HFFc6 (cell line): ENCODE measurements around the gene GALNT17. TPM values are rescaled to one million over a fixed set of nuclear protein-coding genes. Genes with fewer than 3 reads are reported as not detected.

ENCODE experiments used
- DNase-seq: peaks from one replicate; pipeline ENCODE4 v3.0.0-alpha.2; 2018
- H3K27ac Mint-ChIP-seq: 2 replicates; pipeline ENCODE4 v1.8.0; 2020; ENCODE audit warnings: mild to moderate bottlenecking, mixed read lengths
- H3K27me3 Mint-ChIP-seq: 2 replicates; pipeline ENCODE4 v1.8.0; 2021; ENCODE audit warnings: mild to moderate bottlenecking, moderate library complexity, mixed read lengths; ENCODE audit not compliant: insufficient read depth
- H3K36me3 Mint-ChIP-seq: 2 replicates; pipeline ENCODE4 v1.8.0; 2021; ENCODE audit warnings: low read depth, mixed read lengths
- H3K4me1 Mint-ChIP-seq: 2 replicates; pipeline ENCODE4 v1.8.0; 2020; ENCODE audit warnings: low read depth, mixed read lengths
- H3K4me3 Mint-ChIP-seq: 2 replicates; pipeline ENCODE4 v1.8.0; 2020; ENCODE audit warnings: mild to moderate bottlenecking, moderate library complexity, mixed read lengths
- H3K9me3 Mint-ChIP-seq: 2 replicates; pipeline ENCODE4 v1.8.0; 2020; ENCODE audit warnings: mild to moderate bottlenecking, mixed read lengths
- total RNA-seq, 6 experiments: library from RNA; stranded (reverse); fragmentation: NEBNext Ultra II Directional; extraction: Animal tissue kit (Norgen Biotek cat#: 25700); gene quantifications; 2 replicates in 1 of 6; 3 replicates in 5 of 6; pipeline ENCODE4 v1.2.3, GENCODE V29; 2021
- TF ChIP-seq, protein P1 (sequence below): fragments of 200-600 bp; sonication (generic); IDR thresholded peaks from 2 replicates; pipeline ENCODE4 v1.5.0; 2021; ENCODE audit warnings: antibody characterized with exemption, mild to moderate bottlenecking

Gene GALNT17
- total RNA-seq, 6 experiments from 2014 or later, result not detected

DNA sequence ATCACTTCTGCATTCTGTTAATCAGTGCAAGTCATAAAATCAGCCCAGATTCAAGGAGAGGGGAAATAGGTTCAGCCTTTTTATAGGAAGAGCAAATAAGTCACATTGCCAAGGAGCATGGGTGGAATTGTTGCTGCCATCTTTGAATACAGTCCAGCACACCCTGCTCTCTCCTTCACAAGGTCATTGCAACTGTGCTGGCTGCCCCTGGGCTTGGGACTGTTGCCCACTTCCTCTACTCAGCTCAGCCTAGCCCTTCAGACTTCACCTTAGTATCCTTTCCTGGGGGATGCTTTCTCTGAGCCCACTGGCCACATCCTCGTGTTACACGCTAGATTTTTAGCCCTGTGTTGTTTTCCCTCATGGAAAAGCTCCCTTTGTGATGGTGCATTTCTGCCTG, 527.7 kb downstream of the GALNT17 start:
- H3K9me3 Mint-ChIP-seq, result peaks cover 64% of the 10 kb centered on the region
- H3K27ac Mint-ChIP-seq, result no peak overlapping the region

DNA sequence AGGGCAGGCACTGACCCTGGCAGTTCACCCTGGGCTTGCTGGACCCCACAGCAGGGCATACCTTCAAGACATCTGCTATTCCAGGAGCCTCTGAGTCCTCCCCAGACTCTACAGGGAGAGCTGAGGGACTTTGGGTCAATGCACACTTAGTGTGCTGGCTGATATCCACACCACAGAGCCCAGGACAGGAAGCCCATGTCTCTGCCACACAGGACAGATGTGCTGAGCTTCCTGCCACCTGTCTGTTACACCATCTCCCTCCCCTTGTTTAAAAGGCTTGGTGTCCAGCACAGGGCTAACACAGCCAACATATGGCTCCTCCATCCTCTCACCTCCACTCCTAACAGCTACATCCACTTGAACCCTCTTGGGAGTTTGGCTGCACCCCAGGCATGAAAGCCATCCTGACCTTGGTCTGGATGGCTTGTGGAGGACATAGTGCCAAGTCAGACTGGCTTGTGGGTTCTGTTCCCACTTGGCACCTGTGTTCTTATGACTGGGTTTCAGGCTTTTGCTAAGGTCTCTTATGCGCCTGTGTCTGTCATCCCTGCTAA, 529.8 kb downstream of the GALNT17 start:
- Mint-ChIP-seq H3K9me3 (peaks cover 50% of the 10 kb centered on the region), H3K4me1 (no peaks in the 10 kb centered on the region), H3K36me3 (no peaks in the 10 kb centered on the region), H3K27ac (no peak overlapping the region), H3K27me3 (no peaks in the 10 kb centered on the region), H3K4me3 (no peak overlapping the region)
- DNase-seq, result no peak
- TF ChIP-seq, protein P1, sequence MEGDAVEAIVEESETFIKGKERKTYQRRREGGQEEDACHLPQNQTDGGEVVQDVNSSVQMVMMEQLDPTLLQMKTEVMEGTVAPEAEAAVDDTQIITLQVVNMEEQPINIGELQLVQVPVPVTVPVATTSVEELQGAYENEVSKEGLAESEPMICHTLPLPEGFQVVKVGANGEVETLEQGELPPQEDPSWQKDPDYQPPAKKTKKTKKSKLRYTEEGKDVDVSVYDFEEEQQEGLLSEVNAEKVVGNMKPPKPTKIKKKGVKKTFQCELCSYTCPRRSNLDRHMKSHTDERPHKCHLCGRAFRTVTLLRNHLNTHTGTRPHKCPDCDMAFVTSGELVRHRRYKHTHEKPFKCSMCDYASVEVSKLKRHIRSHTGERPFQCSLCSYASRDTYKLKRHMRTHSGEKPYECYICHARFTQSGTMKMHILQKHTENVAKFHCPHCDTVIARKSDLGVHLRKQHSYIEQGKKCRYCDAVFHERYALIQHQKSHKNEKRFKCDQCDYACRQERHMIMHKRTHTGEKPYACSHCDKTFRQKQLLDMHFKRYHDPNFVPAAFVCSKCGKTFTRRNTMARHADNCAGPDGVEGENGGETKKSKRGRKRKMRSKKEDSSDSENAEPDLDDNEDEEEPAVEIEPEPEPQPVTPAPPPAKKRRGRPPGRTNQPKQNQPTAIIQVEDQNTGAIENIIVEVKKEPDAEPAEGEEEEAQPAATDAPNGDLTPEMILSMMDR, result no peak

More for the DNA sequence above, 527.7 kb downstream of the GALNT17 start:
- DNase-seq, result no peak
- no peak overlapping the region for H3K4me3 Mint-ChIP-seq
- no peaks in the 10 kb centered on the region; the same call in 1 of the 2 replicates for H3K27me3 Mint-ChIP-seq
- H3K36me3 Mint-ChIP-seq, result no peaks in the 10 kb centered on the region
- no peaks in the 10 kb centered on the region for H3K4me1 Mint-ChIP-seq
- TF ChIP-seq, protein P1, result no peak

DNA sequence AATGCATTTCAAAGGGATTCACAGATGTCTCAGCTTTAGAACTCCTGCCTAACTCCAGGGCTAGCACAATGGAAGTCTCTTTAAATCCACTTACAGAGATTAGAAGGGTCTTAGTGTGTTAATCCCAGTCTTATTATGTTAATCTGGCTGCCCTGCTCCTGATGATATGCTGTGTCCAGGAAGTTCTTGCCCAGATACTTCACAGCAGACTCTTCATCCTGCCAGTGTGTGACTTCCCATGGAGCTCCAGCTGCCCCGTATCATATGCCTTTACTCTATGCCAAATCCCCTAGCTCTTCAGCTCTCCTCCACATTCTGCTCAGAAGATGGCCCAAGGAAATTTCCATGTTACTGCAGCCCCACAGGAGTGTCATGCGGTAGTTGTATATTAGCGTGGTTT, 533.8 kb downstream of the GALNT17 start:
- Mint-ChIP-seq H3K4me1 (no peaks in the 10 kb centered on the region), H3K9me3 (peaks cover 46% of the 10 kb centered on the region), H3K27me3 (no peaks in the 10 kb centered on the region), H3K4me3 (no peak overlapping the region), H3K36me3 (no peaks in the 10 kb centered on the region), H3K27ac (no peak overlapping the region)
- no peak for DNase-seq
- TF ChIP-seq, protein P1, result no peak

DNA sequence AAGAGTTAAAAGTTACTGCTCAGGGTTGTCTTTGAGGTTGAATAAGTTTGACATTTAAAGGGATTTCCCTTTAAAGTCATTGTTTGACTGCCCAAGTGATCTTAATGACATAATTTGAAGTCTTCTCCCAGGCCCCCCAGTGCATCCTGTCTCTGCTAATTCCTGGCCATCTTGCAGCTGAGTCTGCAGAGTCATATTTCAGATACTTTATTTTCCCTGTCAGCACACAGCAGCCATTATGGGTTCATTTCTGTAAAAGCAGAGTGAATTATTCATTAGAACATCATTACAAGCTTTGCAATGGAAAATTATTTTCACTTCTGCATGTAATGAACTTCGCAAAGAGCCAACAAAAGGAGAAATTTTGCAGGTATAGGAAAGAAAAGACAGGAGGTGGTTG, 536.6 kb downstream of the GALNT17 start:
- TF ChIP-seq, protein P1, result no peak
- H3K4me1 Mint-ChIP-seq, result no peaks in the 10 kb centered on the region
- no peaks in the 10 kb centered on the region for H3K36me3 Mint-ChIP-seq
- H3K27ac Mint-ChIP-seq, result no peak overlapping the region
- H3K4me3 Mint-ChIP-seq, result no peak overlapping the region
- H3K9me3 Mint-ChIP-seq, result peaks cover 24% of the 10 kb centered on the region
- DNase-seq, result no peak
- H3K27me3 Mint-ChIP-seq, result no peaks in the 10 kb centered on the region

DNA sequence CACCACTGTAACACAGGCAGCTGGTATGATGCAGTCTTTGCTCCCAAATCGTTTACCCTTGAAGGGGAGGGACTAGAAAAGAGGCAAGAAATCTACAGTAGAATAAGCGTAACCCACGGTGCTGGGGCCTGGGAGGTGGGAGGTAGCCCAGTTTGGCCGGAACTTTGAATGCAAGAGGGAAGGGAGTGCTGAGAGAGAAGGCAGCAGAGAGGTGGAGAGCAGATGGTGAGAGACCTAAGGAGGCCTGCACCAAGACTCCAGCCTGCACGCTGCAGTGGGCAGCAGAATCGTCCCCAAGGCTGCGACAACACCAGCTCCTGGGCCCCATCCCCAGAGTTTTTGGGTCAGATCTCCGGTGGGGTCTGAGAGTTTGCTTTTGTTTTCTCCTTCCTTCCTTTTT, 547.5 kb downstream of the GALNT17 start:
- Mint-ChIP-seq H3K27me3 (no peaks in the 10 kb centered on the region; the same call in none of the 2 replicates), H3K27ac (no peak overlapping the region), H3K4me1 (no peaks in the 10 kb centered on the region), H3K9me3 (peaks cover 43% of the 10 kb centered on the region), H3K36me3 (peaks cover 8% of the 10 kb centered on the region; the same call in 1 of the 2 replicates), H3K4me3 (no peak overlapping the region)
- DNase-seq, result no peak
- TF ChIP-seq, protein P1, result no peak
